ENCODE measurements around the gene OR51B4. TPM values are rescaled to one million over a fixed set of nuclear protein-coding genes. Genes with fewer than 3 reads are reported as not detected.

The OR51B4 gene
- total and polyA plus RNA-seq, 2 of the 13 experiments (the other 11 are each of a cell fraction or from before 2014, with no cell fraction given) = 0.11 to 0.33 TPM

Other genes starting within 250 kb of the OR51B4 start
- gene OR52E2, start 242.3 kb downstream of the OR51B4 start, total RNA-seq (2016; rRNA removed; fragmentation: Illumina TruSeq; extraction: Trizol) = not detected in 2 replicates
- gene OR52E2, start 242.3 kb downstream of the OR51B4 start, polyA plus RNA-seq (2011; rRNA removed) = not detected in 2 replicates
- not detected in 2 replicates for gene OR52E1, start 232.4 kb downstream of the OR51B4 start, total RNA-seq (2016; rRNA removed; fragmentation: Illumina TruSeq; extraction: Trizol)
- not detected in 2 replicates for gene OR52E1, start 232.4 kb downstream of the OR51B4 start, polyA plus RNA-seq (2011; rRNA removed)
- not detected in 2 replicates for gene OR52A5, start 163.6 kb downstream of the OR51B4 start, total RNA-seq (2016; rRNA removed; fragmentation: Illumina TruSeq; extraction: Trizol)
- gene OR52A5, start 163.6 kb downstream of the OR51B4 start, polyA plus RNA-seq (2011; rRNA removed) = not detected in 2 replicates
- gene OR52A1, start 147.2 kb downstream of the OR51B4 start, total RNA-seq (2016; rRNA removed; fragmentation: Illumina TruSeq; extraction: Trizol) = not detected in 2 replicates
- gene OR52A1, start 147.2 kb downstream of the OR51B4 start, polyA plus RNA-seq (2011; rRNA removed) = not detected in 2 replicates
- gene OR51V1, start 101.3 kb downstream of the OR51B4 start, total RNA-seq (2016; rRNA removed; fragmentation: Illumina TruSeq; extraction: Trizol) = not detected in 2 replicates
- not detected in 2 replicates for gene OR51V1, start 101.3 kb downstream of the OR51B4 start, polyA plus RNA-seq (2011; rRNA removed)
- not detected in 2 replicates for gene HBB, start 74.9 kb downstream of the OR51B4 start, total RNA-seq (2016; rRNA removed; fragmentation: Illumina TruSeq; extraction: Trizol)
- gene HBB, start 74.9 kb downstream of the OR51B4 start, polyA plus RNA-seq (2011; rRNA removed) = not detected in 2 replicates
- gene HBD, start 67.5 kb downstream of the OR51B4 start, total RNA-seq (2016; rRNA removed; fragmentation: Illumina TruSeq; extraction: Trizol) = not detected in 2 replicates
- gene HBD, start 67.5 kb downstream of the OR51B4 start, polyA plus RNA-seq (2011; rRNA removed) = not detected in 2 replicates
- gene HBG1, start 52.1 kb downstream of the OR51B4 start, total RNA-seq (2016; rRNA removed; fragmentation: Illumina TruSeq; extraction: Trizol) = not detected in 2 replicates
- not detected in 2 replicates for gene HBG1, start 52.1 kb downstream of the OR51B4 start, polyA plus RNA-seq (2011; rRNA removed)
- not detected in 2 replicates for gene HBG2, start 47.2 kb downstream of the OR51B4 start, total RNA-seq (2016; rRNA removed; fragmentation: Illumina TruSeq; extraction: Trizol)
- not detected in 2 replicates for gene HBG2, start 47.2 kb downstream of the OR51B4 start, polyA plus RNA-seq (2011; rRNA removed)
- 0.35 and 0.52 TPM in 2 replicates for gene HBE1, start 32.0 kb downstream of the OR51B4 start, total RNA-seq (2016; rRNA removed; fragmentation: Illumina TruSeq; extraction: Trizol)
- gene HBE1, start 32.0 kb downstream of the OR51B4 start, polyA plus RNA-seq (2011; rRNA removed) = 0.24 and 0.31 TPM in 2 replicates
- not detected in 2 replicates for gene OR51B2, start 22.4 kb upstream of the OR51B4 start, total RNA-seq (2016; rRNA removed; fragmentation: Illumina TruSeq; extraction: Trizol)
- not detected in 2 replicates for gene OR51B2, start 22.4 kb upstream of the OR51B4 start, polyA plus RNA-seq (2011; rRNA removed)
- gene OR51B5, start 41.6 kb upstream of the OR51B4 start, total RNA-seq (2016; rRNA removed; fragmentation: Illumina TruSeq; extraction: Trizol) = 0.18 and 0.20 TPM in 2 replicates
- 0.16 TPM in 2 replicates for gene OR51B5, start 41.6 kb upstream of the OR51B4 start, polyA plus RNA-seq (2011; rRNA removed)
- gene OR51B6, start 49.6 kb upstream of the OR51B4 start, total RNA-seq (2016; rRNA removed; fragmentation: Illumina TruSeq; extraction: Trizol) = not detected in 2 replicates
- not detected in 2 replicates for gene OR51B6, start 49.6 kb upstream of the OR51B4 start, polyA plus RNA-seq (2011; rRNA removed)
- not detected in 2 replicates for gene OR51M1, start 81.9 kb upstream of the OR51B4 start, total RNA-seq (2016; rRNA removed; fragmentation: Illumina TruSeq; extraction: Trizol)
- gene OR51M1, start 81.9 kb upstream of the OR51B4 start, polyA plus RNA-seq (2011; rRNA removed) = not detected in 2 replicates
- gene OR51Q1, start 120.2 kb upstream of the OR51B4 start, total RNA-seq (2016; rRNA removed; fragmentation: Illumina TruSeq; extraction: Trizol) = not detected in 2 replicates
- gene OR51Q1, start 120.2 kb upstream of the OR51B4 start, polyA plus RNA-seq (2011; rRNA removed) = not detected in 2 replicates
- not detected in 2 replicates for gene OR51I1, start 139.6 kb upstream of the OR51B4 start, total RNA-seq (2016; rRNA removed; fragmentation: Illumina TruSeq; extraction: Trizol)
- gene OR51I1, start 139.6 kb upstream of the OR51B4 start, polyA plus RNA-seq (2011; rRNA removed) = 0.09 TPM in 1 of 2 replicates, not detected in the other
- gene OR51I2, start 147.4 kb upstream of the OR51B4 start, total RNA-seq (2016; rRNA removed; fragmentation: Illumina TruSeq; extraction: Trizol) = not detected in 2 replicates
- gene OR51I2, start 147.4 kb upstream of the OR51B4 start, polyA plus RNA-seq (2011; rRNA removed) = not detected in 2 replicates
- gene OR52D1, start 186.7 kb upstream of the OR51B4 start, total RNA-seq (2016; rRNA removed; fragmentation: Illumina TruSeq; extraction: Trizol) = not detected in 2 replicates
- not detected in 2 replicates for gene OR52D1, start 186.7 kb upstream of the OR51B4 start, polyA plus RNA-seq (2011; rRNA removed)
- gene UBQLN3, start 208.0 kb upstream of the OR51B4 start, total RNA-seq (2016; rRNA removed; fragmentation: Illumina TruSeq; extraction: Trizol) = not detected in 2 replicates
- gene UBQLN3, start 208.0 kb upstream of the OR51B4 start, polyA plus RNA-seq (2011; rRNA removed) = 0.08 TPM in 1 of 2 replicates, not detected in the other
- gene UBQLNL, start 214.8 kb upstream of the OR51B4 start, total RNA-seq (2016; rRNA removed; fragmentation: Illumina TruSeq; extraction: Trizol) = not detected in 2 replicates
- gene UBQLNL, start 214.8 kb upstream of the OR51B4 start, polyA plus RNA-seq (2011; rRNA removed) = 0.08 and 0.10 TPM in 2 replicates
- not detected in 2 replicates for gene OR52H1, start 246.6 kb upstream of the OR51B4 start, total RNA-seq (2016; rRNA removed; fragmentation: Illumina TruSeq; extraction: Trizol)
- gene OR52H1, start 246.6 kb upstream of the OR51B4 start, polyA plus RNA-seq (2011; rRNA removed) = not detected in 2 replicates

All from HepG2 (cell line).